Thyroid gland (tissue), 4 donors: ENCODE results near the gene KY.

Experiments used
- POLR2A ChIP-seq, 2 donors: fragments of 450-650 bp; IDR thresholded peaks; one replicate each; pipeline ENCODE4 v1.6.1; 2017; ENCODE audit warnings: antibody characterized with exemption in 2 of 2, mild to moderate bottlenecking in 2 of 2, moderate library complexity in 1 of 2
- TF ChIP-seq, protein P1 (sequence below), 6 experiments: fragments of 200-600 bp in 3 of 6; fragments of 450-650 bp in 3 of 6; sonication (generic) in 3 of 6; IDR thresholded peaks; one replicate each; pipeline ENCODE4 v1.5.1; 2016 to 2019; ENCODE audit warnings: antibody characterized with exemption in 6 of 6, mild to moderate bottlenecking in 2 of 6, inconsistent platforms in 1 of 6, moderate library complexity in 1 of 6

DNA sequence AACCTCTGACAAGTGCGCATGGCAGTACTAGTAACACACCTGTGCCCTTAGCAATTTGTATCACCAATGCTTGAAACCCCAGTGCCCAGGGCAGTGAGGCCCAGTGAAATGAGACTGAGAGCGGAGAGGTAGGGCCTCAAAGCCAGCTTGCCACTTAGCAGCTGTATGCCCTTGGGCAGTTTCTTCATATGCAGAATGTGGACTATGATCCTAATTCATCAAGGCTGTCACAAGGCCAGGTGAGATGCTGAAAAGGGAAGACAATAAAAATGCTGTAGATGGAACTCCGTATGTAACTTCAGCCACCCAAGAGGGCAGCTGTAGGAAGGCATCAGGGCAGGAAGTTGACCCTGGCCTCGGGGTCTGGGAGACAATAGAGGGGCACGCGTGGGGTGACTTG is 74.4 kb downstream of the KY start:
- TF ChIP-seq, protein P1, sequence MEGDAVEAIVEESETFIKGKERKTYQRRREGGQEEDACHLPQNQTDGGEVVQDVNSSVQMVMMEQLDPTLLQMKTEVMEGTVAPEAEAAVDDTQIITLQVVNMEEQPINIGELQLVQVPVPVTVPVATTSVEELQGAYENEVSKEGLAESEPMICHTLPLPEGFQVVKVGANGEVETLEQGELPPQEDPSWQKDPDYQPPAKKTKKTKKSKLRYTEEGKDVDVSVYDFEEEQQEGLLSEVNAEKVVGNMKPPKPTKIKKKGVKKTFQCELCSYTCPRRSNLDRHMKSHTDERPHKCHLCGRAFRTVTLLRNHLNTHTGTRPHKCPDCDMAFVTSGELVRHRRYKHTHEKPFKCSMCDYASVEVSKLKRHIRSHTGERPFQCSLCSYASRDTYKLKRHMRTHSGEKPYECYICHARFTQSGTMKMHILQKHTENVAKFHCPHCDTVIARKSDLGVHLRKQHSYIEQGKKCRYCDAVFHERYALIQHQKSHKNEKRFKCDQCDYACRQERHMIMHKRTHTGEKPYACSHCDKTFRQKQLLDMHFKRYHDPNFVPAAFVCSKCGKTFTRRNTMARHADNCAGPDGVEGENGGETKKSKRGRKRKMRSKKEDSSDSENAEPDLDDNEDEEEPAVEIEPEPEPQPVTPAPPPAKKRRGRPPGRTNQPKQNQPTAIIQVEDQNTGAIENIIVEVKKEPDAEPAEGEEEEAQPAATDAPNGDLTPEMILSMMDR (IDR thresholded peaks at IDR 0.05) = no peak
- no peak for TF ChIP-seq POLR2A (IDR thresholded peaks at IDR 0.05)
